Measurements from ENCODE around the gene CHN2.

The CHN2 gene

GRCh38 chr7:29444267-29444666, 249.7 kb downstream of the CHN2 start:
- no peak for DNase-seq

GRCh38 chr7:29445736-29446135, 251.2 kb downstream of the CHN2 start:
- no peak for DNase-seq

- no peak for DNase-seq
Measured at GRCh38 chr7:29447828-29448227, 253.3 kb downstream of the CHN2 start.

- no peak for DNase-seq
Measured at GRCh38 chr7:29449569-29450260, 255.1 kb downstream of the CHN2 start.

GRCh38 chr7:29453021-29453420, 258.4 kb downstream of the CHN2 start:
- DNase-seq, result no peak

- DNase-seq, result no peak
Measured at GRCh38 chr7:29454464-29454863, 259.9 kb downstream of the CHN2 start.

- DNase-seq, result no peak
Measured at GRCh38 chr7:29454899-29455451, 260.4 kb downstream of the CHN2 start.

- DNase-seq, result peak; percentile 58
Measured at GRCh38 chr7:29457141-29457561, 262.6 kb downstream of the CHN2 start.

GRCh38 chr7:29457565-29458011, 263.0 kb downstream of the CHN2 start:
- DNase-seq, result peak; percentile 55

GRCh38 chr7:29458933-29459332, 264.4 kb downstream of the CHN2 start:
- DNase-seq, result no peak

GRCh38 chr7:29459589-29459988, 265.0 kb downstream of the CHN2 start:
- no peak for DNase-seq

GRCh38 chr7:29461996-29462395, 267.4 kb downstream of the CHN2 start:
- no peak for DNase-seq

GRCh38 chr7:29463504-29464158, 269.1 kb downstream of the CHN2 start:
- no peak for DNase-seq

GRCh38 chr7:29464753-29465152, 270.2 kb downstream of the CHN2 start:
- DNase-seq, result no peak

GRCh38 chr7:29467193-29467926, 272.8 kb downstream of the CHN2 start:
- DNase-seq, result no peak

- no peak for DNase-seq
Measured at GRCh38 chr7:29468196-29468595, 273.6 kb downstream of the CHN2 start.

GRCh38 chr7:29469281-29469680, 274.7 kb downstream of the CHN2 start:
- no peak for DNase-seq

- no peak for DNase-seq
Measured at GRCh38 chr7:29469976-29470557, 275.5 kb downstream of the CHN2 start.

- DNase-seq, result no peak
Measured at GRCh38 chr7:29471444-29472138, 277.0 kb downstream of the CHN2 start.

GRCh38 chr7:29476916-29477315, 282.3 kb downstream of the CHN2 start:
- DNase-seq, result no peak

GRCh38 chr7:29478226-29478625, 283.7 kb downstream of the CHN2 start:
- DNase-seq, result no peak

- no peak for DNase-seq
Measured at GRCh38 chr7:29478687-29479240, 284.2 kb downstream of the CHN2 start.

Data from fibroblast of skin of scalp (primary cell).